Effector memory CD8-positive, alpha-beta T cell (primary cell): ENCODE results near the gene LEFTY1.

ENCODE experiments used
- ATAC-seq: fragments of 150-1000 bp; cut with Tn5 transposase; replicated peaks from 2 replicates; pipeline ENCODE4 v1.10.0; 2021; ENCODE audit warnings: mild to moderate bottlenecking, moderate library complexity
- DNase-seq, 3 experiments: peaks; one replicate each; pipeline ENCODE4 v3.0.0; 2021
- H3K27ac Mint-ChIP-seq, 2 donors: one replicate each; pipeline ENCODE4 v1.8.0; 2022; ENCODE audit warnings: mild to moderate bottlenecking in 2 of 2, mixed read lengths in 2 of 2, moderate library complexity in 2 of 2
- H3K27me3 Mint-ChIP-seq, 2 donors: one replicate each; pipeline ENCODE4 v1.8.0; 2022; ENCODE audit warnings: mixed read lengths in 2 of 2
- H3K36me3 Mint-ChIP-seq: one replicate; pipeline ENCODE4 v1.8.0; 2022; ENCODE audit warnings: mild to moderate bottlenecking, moderate library complexity, mixed read lengths; ENCODE audit not compliant: insufficient read depth
- H3K4me1 Mint-ChIP-seq, 2 donors: one replicate each; pipeline ENCODE4 v1.8.0; 2022; ENCODE audit warnings: low read depth in 2 of 2, mixed read lengths in 2 of 2
- H3K4me3 Mint-ChIP-seq, 2 donors: one replicate each; pipeline ENCODE4 v1.8.0; 2022; ENCODE audit warnings: mild to moderate bottlenecking in 2 of 2, mixed read lengths in 2 of 2, moderate library complexity in 2 of 2
- H3K9me3 Mint-ChIP-seq, 2 donors: one replicate each; pipeline ENCODE4 v1.8.0; 2022; ENCODE audit warnings: mixed read lengths in 2 of 2

LEFTY1 gene

DNA sequence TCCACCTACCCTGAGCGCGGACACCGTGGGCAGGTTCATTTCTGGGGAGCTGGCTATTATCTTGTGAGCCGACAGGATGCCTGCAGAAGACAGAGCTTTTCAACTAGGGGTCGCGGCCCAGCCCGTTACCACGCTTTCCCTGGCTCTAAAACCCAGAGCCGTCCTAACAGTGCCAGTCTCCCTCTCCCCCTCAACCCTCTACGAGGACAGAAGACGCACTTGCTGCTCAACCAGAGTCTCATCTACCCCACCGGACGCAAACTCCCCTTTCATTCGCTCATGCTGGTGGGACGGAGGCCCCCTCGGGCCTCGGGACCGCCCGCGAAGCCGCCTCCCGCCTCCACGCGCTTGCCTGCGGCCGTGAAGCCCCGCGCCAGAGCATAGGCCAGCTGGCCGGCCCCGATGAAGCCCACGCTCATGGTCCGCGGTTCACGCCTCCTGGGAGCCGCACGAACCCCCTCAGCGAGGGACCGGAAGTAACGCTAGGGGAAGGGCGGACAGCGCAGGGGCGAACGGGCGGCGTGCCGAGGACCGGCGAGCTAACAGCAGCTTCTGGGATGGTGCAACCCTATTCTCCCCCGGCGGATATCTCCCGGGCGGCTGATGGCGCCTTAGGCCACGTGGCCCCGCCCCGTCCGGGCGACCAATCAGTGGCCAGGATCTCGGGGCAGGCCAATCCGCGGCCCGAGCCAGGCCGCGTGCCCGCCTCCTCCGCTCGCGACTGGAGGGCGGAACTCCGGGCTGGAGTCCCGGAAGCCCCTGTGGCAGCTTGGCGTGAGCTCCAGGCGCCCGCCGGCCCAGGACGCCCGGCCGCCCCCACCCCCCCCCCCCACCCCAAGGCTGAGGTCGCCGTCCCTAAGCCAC lies 35.0 kb upstream of the LEFTY1 start, which contains the start of gene PYCR2:
TSS of gene PYCR2 (minus strand) at position 559 of the 864 bp plus-strand sequence. CDS start at position 419, 140 bp downstream.
- Mint-ChIP-seq H3K4me3 (peak within 1 kb of the TSS; percentile 96 to 97), H3K36me3 (peaks cover 27% of the 10 kb centered on the region), H3K27ac (peak within 1 kb of the TSS; percentile 97), H3K9me3 (no peaks in the 10 kb centered on the region), H3K27me3 (no peaks in the 10 kb centered on the region), H3K4me1 (peaks cover 11 to 21% of the 10 kb centered on the region in 2 donors)
- DNase-seq (peak; percentile 91 to 95 (median 94)), ATAC-seq (peak; percentile 97)

DNA sequence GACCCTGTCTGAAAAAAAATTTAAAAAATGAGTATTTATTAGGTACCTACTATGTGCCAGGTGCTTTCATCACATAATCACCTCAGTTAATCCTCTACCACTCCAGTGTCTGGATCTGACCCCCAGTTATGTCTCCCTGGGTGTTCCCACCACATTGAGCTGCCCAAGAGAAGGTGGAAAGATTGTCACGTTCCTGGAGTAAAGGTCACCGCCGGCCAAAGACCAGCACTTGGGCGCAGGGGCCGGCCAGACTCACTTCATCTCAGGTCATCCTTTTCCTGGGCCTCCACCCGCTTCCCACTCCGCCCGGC lies 34.4 kb upstream of the LEFTY1 start:
- H3K36me3 Mint-ChIP-seq: peaks cover 33% of the 10 kb centered on the region
- ATAC-seq: no peak

DNA sequence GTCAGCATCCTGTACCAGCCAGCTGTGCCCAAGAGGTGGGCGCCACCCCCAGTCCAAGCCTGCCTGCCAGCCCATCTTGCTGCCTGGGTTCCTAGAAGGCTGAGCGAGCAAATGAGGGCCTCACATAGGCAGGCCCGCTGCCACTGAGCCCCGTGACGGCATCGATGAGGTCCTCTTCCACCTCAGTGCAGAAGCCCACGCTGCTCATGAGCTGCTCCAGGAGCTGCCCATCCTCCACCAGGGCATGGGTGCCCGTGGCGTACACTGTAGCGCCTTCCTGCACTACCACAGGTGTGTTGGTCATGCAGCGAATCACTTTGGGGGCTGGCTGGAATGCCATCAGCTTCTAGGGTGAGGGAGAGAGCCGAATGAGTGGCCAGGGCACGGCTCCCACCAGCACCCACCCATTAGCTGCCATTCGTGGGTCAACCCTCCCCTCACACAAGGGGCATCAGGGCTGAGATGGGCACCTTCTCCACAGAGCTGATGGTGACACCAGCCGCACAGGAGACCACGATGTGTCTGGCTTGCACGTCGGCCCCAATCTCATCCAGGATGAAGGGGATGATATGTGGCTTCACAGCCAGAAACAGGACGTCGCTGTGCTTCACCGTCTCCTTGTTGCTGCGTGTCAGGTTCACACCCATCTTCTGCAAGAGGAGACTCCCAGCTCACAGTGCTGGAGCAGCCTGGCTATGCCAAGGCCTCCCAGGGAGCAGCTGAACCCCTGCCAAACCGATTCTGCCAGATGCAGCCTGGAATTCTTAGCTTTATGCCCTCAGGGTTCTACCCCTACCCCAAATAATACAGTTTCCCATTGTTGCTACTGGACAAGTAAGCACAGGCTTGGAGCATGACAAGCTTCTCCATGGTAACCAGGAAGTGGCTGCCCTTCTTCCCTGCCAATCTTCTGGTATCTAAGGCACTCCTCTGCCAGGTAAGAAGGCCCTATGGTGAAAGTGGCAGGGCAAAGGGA lies 33.1 kb upstream of the LEFTY1 start:
- DNase-seq (no peak), ATAC-seq (no peak)
- Mint-ChIP-seq H3K4me1 (peaks cover 11 to 21% of the 10 kb centered on the region in 2 donors), H3K9me3 (no peaks in the 10 kb centered on the region), H3K27me3 (no peaks in the 10 kb centered on the region), H3K36me3 (peaks cover 40% of the 10 kb centered on the region), H3K4me3 (peak overlapping the region; percentile 96 to 97), H3K27ac (peak overlapping the region; percentile 97)

More for the DNA sequence above, 34.4 kb upstream of the LEFTY1 start:
- Mint-ChIP-seq H3K9me3 (no peaks in the 10 kb centered on the region), H3K27ac (peak overlapping the region; percentile 97), H3K4me3 (peak overlapping the region; percentile 96 to 97), H3K4me1 (peaks cover 11 to 21% of the 10 kb centered on the region in 2 donors), H3K27me3 (no peaks in the 10 kb centered on the region)
- no peak for DNase-seq

DNA sequence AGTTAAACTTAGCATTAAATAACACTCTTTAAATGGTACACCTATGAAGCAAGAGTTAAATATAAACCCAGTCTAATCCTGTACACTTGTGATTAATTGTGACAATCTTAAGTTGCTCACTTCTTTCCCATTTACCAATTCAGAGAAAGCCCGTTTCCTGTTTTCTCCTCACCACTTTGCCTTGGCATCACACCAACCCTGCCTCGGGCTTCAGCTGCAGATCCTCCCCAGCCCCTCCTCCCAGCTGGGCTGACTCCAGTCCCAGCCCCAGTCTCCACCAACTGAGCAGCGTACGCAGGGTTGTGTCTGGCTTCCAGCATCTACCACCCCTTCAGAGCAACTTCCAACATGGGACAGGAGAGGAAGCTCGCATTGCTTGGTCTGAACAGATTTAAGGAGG lies 31.0 kb upstream of the LEFTY1 start:
- H3K36me3 Mint-ChIP-seq: peaks cover 43% of the 10 kb centered on the region
- H3K27ac Mint-ChIP-seq: peak overlapping the region; percentile 17 to 65
- no peaks in the 10 kb centered on the region for H3K27me3 Mint-ChIP-seq
- ATAC-seq (no peak), DNase-seq (no peak)
- H3K4me1 Mint-ChIP-seq: peaks cover 16 to 21% of the 10 kb centered on the region in 2 donors
- H3K9me3 Mint-ChIP-seq: no peaks in the 10 kb centered on the region
- no peak overlapping the region for H3K4me3 Mint-ChIP-seq

DNA sequence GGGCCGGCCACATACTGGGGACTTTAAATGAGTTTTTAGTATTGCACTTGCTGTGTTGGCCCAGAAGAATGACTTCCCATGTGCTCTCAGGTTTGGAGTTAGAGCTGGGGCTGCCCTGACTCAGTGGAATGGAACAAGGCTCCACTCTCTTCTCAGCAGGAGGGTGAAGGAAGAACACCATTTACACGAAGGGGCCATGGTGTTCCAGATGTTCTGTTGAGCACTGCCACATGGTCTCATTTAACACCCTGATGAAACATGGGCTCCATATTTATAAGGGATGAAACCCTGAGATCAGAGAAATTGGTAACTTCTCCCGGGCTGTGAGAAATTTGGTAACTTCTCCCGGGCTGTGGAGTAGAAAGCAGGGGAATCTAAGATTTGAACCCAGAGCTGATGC lies 29.3 kb upstream of the LEFTY1 start:
- H3K4me3 Mint-ChIP-seq: no peak overlapping the region
- ATAC-seq (no peak), DNase-seq (no peak)
- peaks cover 32% of the 10 kb centered on the region for H3K36me3 Mint-ChIP-seq
- H3K4me1 Mint-ChIP-seq: peaks cover 14 to 17% of the 10 kb centered on the region in 2 donors
- H3K27ac Mint-ChIP-seq: no peak overlapping the region
- H3K9me3 Mint-ChIP-seq: no peaks in the 10 kb centered on the region
- H3K27me3 Mint-ChIP-seq: no peaks in the 10 kb centered on the region

DNA sequence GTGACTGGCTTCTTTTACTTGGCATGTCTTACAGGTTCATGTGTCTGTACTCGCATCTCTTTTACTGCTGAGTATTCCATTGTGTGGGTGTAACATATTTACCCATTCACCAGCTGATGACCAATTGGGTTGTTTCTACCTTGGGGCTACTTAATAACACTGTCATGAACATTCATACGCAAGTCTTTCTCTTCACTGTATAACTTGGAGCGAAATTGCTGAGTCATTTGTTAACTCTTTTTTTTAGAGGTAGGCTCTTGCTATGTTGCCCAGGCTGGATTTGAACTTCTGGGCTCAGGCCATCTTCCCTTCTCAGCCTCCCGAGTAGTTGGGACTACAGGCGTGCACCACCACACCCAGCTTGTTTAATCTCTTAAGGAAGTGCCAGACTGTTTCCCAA lies 28.6 kb upstream of the LEFTY1 start:
- peaks cover 9 to 12% of the 10 kb centered on the region in 2 donors for H3K4me1 Mint-ChIP-seq
- H3K27me3 Mint-ChIP-seq: no peaks in the 10 kb centered on the region
- ATAC-seq (no peak), DNase-seq (no peak)
- H3K9me3 Mint-ChIP-seq: no peaks in the 10 kb centered on the region
- H3K4me3 Mint-ChIP-seq: no peak overlapping the region
- H3K36me3 Mint-ChIP-seq: peaks cover 32% of the 10 kb centered on the region
- H3K27ac Mint-ChIP-seq: peak overlapping the region in 1 of 2 donors; percentile 33

DNA sequence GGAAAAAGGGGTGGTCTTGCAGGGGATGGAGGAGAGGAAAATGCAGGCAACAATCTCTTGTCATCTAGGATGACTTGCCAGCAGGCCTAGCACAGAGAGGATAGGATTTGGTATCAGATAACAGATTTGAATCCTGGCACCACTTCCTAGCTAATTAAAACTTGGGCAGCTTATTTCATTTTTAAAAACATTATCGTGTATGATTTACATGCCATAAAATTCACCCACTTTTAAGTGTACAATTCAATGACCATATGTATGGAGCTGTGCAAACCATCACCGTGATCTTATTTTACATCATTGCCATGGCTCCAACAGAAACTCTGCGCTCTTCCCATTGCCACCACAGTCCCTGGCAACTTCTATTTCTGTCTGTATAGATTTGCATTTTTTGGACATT lies 28.2 kb upstream of the LEFTY1 start:
- no peak for DNase-seq
- Mint-ChIP-seq H3K27ac (peak overlapping the region in 1 of 2 donors; percentile 33), H3K36me3 (peaks cover 32% of the 10 kb centered on the region), H3K4me1 (peaks cover 9% of the 10 kb centered on the region in 2 donors), H3K4me3 (no peak overlapping the region), H3K9me3 (no peaks in the 10 kb centered on the region), H3K27me3 (no peaks in the 10 kb centered on the region)
- ATAC-seq: no peak

DNA sequence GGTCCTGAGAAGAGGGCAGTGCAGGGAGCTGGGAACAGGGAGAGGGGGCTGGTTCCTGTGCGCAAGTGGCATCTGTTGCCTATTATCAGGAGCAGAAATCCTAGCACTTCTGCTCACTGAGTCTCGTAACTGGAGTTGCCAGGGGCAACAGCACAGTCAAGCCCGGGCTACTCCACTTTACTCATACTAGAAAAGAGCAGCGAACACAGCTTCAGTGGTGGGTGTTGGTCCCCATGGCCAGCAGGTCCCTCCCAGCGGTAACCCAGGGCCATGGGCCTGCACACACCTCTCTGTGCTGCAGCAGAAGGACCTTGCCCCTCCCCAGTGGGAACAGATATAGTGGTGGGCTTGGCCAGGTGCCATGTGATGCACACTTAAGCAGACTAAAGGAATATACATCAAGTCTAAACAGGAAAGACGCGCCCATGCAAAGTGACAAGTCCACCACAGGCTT lies 26.6 kb upstream of the LEFTY1 start:
- H3K36me3 Mint-ChIP-seq: peaks cover 29% of the 10 kb centered on the region
- no peak for ATAC-seq
- H3K9me3 Mint-ChIP-seq: no peaks in the 10 kb centered on the region
- peaks cover 9 to 13% of the 10 kb centered on the region in 2 donors for H3K4me1 Mint-ChIP-seq
- no peak overlapping the region for H3K4me3 Mint-ChIP-seq
- H3K27ac Mint-ChIP-seq: no peak overlapping the region
- H3K27me3 Mint-ChIP-seq: no peaks in the 10 kb centered on the region
- DNase-seq: no peak

DNA sequence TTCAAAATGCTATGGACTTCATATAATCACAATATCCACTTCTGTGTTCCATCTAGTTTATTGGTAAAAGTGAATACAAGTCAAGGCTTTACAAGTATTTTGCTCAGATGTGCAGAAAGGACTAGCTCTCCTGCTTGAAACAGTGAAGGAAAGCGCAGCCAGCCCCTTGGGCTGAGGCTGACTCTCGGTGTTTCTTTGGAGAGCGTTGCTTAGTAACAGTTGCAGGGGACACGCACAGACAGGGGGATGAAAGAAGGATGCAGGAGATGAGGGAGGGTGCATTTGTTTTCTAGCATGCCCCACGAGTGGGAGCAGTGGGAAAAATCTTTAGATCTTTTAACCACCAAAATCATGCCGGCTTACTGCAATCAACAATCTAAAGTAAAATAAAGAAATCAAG lies 26.0 kb upstream of the LEFTY1 start:
- no peak overlapping the region for H3K4me3 Mint-ChIP-seq
- ATAC-seq (no peak), DNase-seq (no peak)
- H3K27me3 Mint-ChIP-seq: no peaks in the 10 kb centered on the region
- H3K27ac Mint-ChIP-seq: peak overlapping the region in 1 of 2 donors; percentile 13
- peaks cover 27% of the 10 kb centered on the region for H3K36me3 Mint-ChIP-seq
- H3K9me3 Mint-ChIP-seq: no peaks in the 10 kb centered on the region
- H3K4me1 Mint-ChIP-seq: peaks cover 11 to 17% of the 10 kb centered on the region in 2 donors

DNA sequence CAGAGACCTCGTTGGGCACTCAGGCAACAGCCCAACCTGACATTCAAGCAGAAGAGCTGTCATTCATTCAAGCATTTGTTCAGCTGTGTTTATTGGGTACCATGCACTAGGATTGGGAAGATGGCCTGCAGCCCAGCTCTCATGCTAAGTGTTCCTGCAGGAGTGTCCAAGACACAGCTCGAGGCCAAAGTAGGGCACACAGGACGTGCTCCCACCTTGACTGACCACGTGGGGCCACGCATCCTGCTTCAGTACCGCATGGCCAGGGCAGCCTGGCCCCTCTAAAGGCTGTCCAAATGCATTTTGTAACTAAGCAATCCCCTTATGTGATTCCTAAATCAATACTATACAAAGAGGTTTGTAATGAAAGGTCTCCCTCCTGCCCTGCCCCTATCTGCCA lies 25.4 kb upstream of the LEFTY1 start:
- H3K4me3 Mint-ChIP-seq: no peak overlapping the region
- no peak overlapping the region for H3K27ac Mint-ChIP-seq
- H3K9me3 Mint-ChIP-seq: no peaks in the 10 kb centered on the region
- peaks cover 22% of the 10 kb centered on the region for H3K36me3 Mint-ChIP-seq
- peaks cover 8 to 22% of the 10 kb centered on the region in 2 donors for H3K4me1 Mint-ChIP-seq
- H3K27me3 Mint-ChIP-seq: no peaks in the 10 kb centered on the region
- DNase-seq (no peak), ATAC-seq (no peak)

DNA sequence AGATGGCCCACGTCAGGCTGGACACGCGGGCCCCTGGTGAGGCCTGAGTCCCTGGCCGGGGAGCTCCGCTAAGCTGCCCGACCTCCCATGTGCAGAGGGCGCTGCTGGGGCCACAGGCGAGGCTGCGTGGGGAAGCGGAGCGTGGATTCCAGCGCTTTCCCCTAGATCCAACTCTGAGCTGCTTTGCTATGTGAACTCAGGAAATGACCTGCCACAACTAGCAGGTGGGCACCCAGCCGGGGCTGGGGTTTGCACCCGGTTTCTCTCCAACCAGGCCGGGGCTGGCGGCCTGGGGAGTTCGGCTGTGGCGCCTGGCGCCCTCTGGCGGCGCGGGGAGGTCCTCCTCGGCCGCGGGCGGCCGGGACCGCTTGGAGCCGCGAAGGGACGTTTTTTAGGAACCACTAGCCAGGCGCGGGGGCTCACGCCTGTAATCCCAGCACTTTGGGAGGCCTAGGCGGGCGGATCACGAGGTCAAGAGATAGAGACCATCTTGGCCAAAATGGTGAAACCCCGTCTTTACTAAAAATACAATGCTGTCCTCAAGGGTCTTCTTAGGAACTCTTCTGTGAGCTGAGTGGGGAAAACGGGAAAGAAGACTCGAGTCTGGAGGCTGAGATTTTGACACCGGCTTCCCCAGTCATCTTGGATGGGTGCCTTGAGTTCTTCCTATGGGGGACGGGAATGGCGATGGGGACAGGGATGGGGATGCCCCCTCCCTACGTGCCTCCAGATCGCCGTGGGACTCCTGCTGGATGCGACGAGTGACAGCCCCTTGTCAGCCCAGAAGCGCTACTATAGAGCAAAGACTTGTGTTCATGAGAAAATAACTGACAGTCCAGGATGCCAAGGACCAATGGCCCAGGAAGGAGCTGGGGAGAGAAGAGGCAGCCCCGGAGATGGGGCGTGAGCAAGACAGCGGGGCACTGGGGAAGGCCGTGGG lies 22.5 kb upstream of the LEFTY1 start:
- Mint-ChIP-seq H3K4me3 (peak overlapping the region in 1 of 2 donors; percentile 4), H3K27me3 (no peaks in the 10 kb centered on the region), H3K9me3 (no peaks in the 10 kb centered on the region), H3K27ac (no peak overlapping the region), H3K4me1 (peaks cover 8 to 22% of the 10 kb centered on the region in 2 donors), H3K36me3 (peaks cover 4% of the 10 kb centered on the region)
- DNase-seq: peak; percentile 72 to 77 (median 76)
- ATAC-seq: peak; percentile 98

DNA sequence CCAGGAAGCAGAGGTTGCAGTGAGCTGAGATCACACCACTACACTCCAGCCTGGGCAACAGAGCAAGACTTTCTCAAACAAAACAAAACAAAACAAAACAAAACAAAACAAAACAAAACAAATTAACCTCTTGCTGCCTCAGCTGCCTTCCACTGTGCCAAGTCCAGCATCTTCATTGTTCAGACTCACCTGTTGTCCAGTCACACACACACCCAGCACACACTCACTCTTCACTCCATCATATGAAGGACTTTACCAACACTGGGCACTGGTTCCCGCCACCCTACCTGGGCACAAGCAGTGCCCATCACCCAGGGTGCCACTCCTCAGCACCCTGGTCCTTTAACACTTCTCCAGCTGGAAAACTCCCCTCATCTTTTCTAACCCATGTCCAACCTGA lies 20.5 kb upstream of the LEFTY1 start:
- Mint-ChIP-seq H3K4me3 (no peak overlapping the region), H3K36me3 (no peaks in the 10 kb centered on the region), H3K27ac (peak overlapping the region in 1 of 2 donors; percentile 10), H3K4me1 (peaks cover 13 to 16% of the 10 kb centered on the region in 2 donors), H3K9me3 (no peaks in the 10 kb centered on the region), H3K27me3 (no peaks in the 10 kb centered on the region)
- DNase-seq (no peak), ATAC-seq (no peak)
